Right lobe of liver (tissue), 4 donors: ENCODE measurements around the gene KAZN.

Source experiments
- POLR2A ChIP-seq: fragments of 450-650 bp; IDR thresholded peaks from one replicate; pipeline ENCODE4 v1.6.1; 2017; ENCODE audit warnings: antibody characterized with exemption, mild to moderate bottlenecking
- TF ChIP-seq, protein P1 (sequence below), 4 donors: fragments of 200-600 bp in 3 of 4; fragments of 450-650 bp in 1 of 4; IDR thresholded peaks; one replicate each; pipeline versions ENCODE4 v1.5.1 to v1.8.0; 2016 to 2022; ENCODE audit warnings: antibody characterized with exemption in 4 of 4, mild to moderate bottlenecking in 2 of 4
- donor health status: DM: no; HTN: no; CAD: no.
- donor health status: DM: no; HTN: no; CAD: no.
- donor health status: DM: no; HTN: yes; CAD: no.

- TF ChIP-seq, protein P1, sequence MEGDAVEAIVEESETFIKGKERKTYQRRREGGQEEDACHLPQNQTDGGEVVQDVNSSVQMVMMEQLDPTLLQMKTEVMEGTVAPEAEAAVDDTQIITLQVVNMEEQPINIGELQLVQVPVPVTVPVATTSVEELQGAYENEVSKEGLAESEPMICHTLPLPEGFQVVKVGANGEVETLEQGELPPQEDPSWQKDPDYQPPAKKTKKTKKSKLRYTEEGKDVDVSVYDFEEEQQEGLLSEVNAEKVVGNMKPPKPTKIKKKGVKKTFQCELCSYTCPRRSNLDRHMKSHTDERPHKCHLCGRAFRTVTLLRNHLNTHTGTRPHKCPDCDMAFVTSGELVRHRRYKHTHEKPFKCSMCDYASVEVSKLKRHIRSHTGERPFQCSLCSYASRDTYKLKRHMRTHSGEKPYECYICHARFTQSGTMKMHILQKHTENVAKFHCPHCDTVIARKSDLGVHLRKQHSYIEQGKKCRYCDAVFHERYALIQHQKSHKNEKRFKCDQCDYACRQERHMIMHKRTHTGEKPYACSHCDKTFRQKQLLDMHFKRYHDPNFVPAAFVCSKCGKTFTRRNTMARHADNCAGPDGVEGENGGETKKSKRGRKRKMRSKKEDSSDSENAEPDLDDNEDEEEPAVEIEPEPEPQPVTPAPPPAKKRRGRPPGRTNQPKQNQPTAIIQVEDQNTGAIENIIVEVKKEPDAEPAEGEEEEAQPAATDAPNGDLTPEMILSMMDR (IDR thresholded peaks at IDR 0.05): no peak
- no peak for TF ChIP-seq POLR2A
Measured at GRCh38 chr1:15005116-15005515, 406.6 kb downstream of the KAZN start.
